Neural cell (in vitro differentiated cells): Measurements from ENCODE around the gene SLC16A1. TPM values are rescaled to one million over a fixed set of nuclear protein-coding genes. Genes with fewer than 3 reads are reported as not detected.
"Not testable (repeated sequence)": the region's sequence is repeated elsewhere in the genome, so short reads cannot be mapped to it uniquely, and the experiment has no call there.

ENCODE experiments used
- H2AFZ ChIP-seq: fragments of 200-600, 300-800 bp; sonication (generic), shearing (Covaris generic); 2 replicates; pipeline ENCODE4 v1.6.0; 2014; ENCODE audit warnings: low read depth, mild to moderate bottlenecking, antibody characterized with exemption, low read length, moderate library complexity
- H3F3A ChIP-seq: fragments of 200-600 bp; shearing (Covaris generic); 2 replicates; pipeline ENCODE4 v1.6.1; 2016; ENCODE audit warnings: mild to moderate bottlenecking, moderate library complexity, mixed read lengths, antibody characterized with exemption, low read length; ENCODE audit not compliant: insufficient read depth, poor library complexity, severe bottlenecking
- H3K27ac ChIP-seq: fragments of 200-600, 300-800 bp; sonication (generic), shearing (Covaris generic); 2 replicates; pipeline ENCODE4 v1.5.1; 2014; ENCODE audit warnings: mild to moderate bottlenecking, low read length, moderate library complexity
- H3K27me3 ChIP-seq: fragments of 300-800, 200-600 bp; sonication (generic), shearing (Covaris generic); 2 replicates; pipeline ENCODE4 v1.6.0; 2014; ENCODE audit warnings: mild to moderate bottlenecking, low read depth, low read length, moderate library complexity; ENCODE audit not compliant: insufficient read depth
- H3K36me3 ChIP-seq: fragments of 300-800, 200-600 bp; sonication (generic), shearing (Covaris generic); 2 replicates; pipeline ENCODE4 v1.5.1; 2014; ENCODE audit warnings: mild to moderate bottlenecking, antibody characterized with exemption, low read length, moderate library complexity; ENCODE audit not compliant: insufficient read depth
- H3K4me2 ChIP-seq: fragments of 300-800, 200-600 bp; sonication (generic), shearing (Covaris generic); 2 replicates; pipeline ENCODE4 v1.6.0; 2014; ENCODE audit warnings: mild to moderate bottlenecking, low read length
- H3K4me3 ChIP-seq: fragments of 300-800, 200-600 bp; sonication (generic), shearing (Covaris generic); 2 replicates; pipeline ENCODE4 v1.5.1; 2014; ENCODE audit warnings: mild to moderate bottlenecking, low read length, moderate library complexity
- H3K79me2 ChIP-seq: fragments of 200-600 bp; shearing (Covaris generic); replicated peaks from 2 replicates; pipeline ENCODE4 v1.6.0; 2014; ENCODE audit warnings: mild to moderate bottlenecking, low read length, moderate library complexity; ENCODE audit not compliant: insufficient read depth
- H3K9ac ChIP-seq: fragments of 300-800, 200-600 bp; sonication (generic), shearing (Covaris generic); 2 replicates; pipeline ENCODE4 v1.6.1; 2016; ENCODE audit warnings: mild to moderate bottlenecking, low read length, mixed read lengths
- H3K9me2 ChIP-seq: fragments of 200-600 bp; shearing (Covaris generic); 2 replicates; pipeline ENCODE4 v1.6.1; 2016; ENCODE audit warnings: mild to moderate bottlenecking, low read length, mixed read lengths; ENCODE audit not compliant: insufficient read depth
- H3K9me3 ChIP-seq: fragments of 200-600, 300-800 bp; sonication (generic), shearing (Covaris generic); 2 replicates; pipeline ENCODE4 v1.6.1; 2016; ENCODE audit warnings: mild to moderate bottlenecking, mixed run types, low read length, moderate library complexity, mixed read lengths
- H4K20me1 ChIP-seq: fragments of 200-600 bp; shearing (Covaris generic); 2 replicates; pipeline ENCODE4 v1.6.1; 2016; ENCODE audit warnings: mild to moderate bottlenecking, mixed run types; ENCODE audit not compliant: insufficient read depth
- CTCF ChIP-seq: fragments of 450-650 bp; IDR thresholded peaks from 2 replicates; pipeline ENCODE4 v1.5.1; 2014; ENCODE audit warnings: antibody characterized with exemption, mild to moderate bottlenecking, moderate library complexity; ENCODE audit not compliant: poor library complexity, severe bottlenecking
- EP300 ChIP-seq: fragments of 450-650 bp; conservative IDR thresholded peaks from 2 replicates; pipeline ENCODE4 v1.6.1; 2014; ENCODE audit warnings: antibody characterized with exemption, mild to moderate bottlenecking, moderate library complexity; ENCODE audit not compliant: poor library complexity, severe bottlenecking
- EZH2 ChIP-seq: fragments of 200-600, 300-800 bp; shearing (Covaris generic), sonication (generic); IDR thresholded peaks from 2 replicates; pipeline ENCODE4 v1.6.1; 2014; ENCODE audit warnings: antibody characterized with exemption, low read length, borderline replicate concordance, mild to moderate bottlenecking; ENCODE audit not compliant: insufficient read depth, poor library complexity, severe bottlenecking
- MXI1 ChIP-seq: fragments of 450-650 bp; conservative IDR thresholded peaks from 2 replicates; pipeline ENCODE4 v1.6.1; 2014; ENCODE audit warnings: antibody characterized with exemption, mild to moderate bottlenecking; ENCODE audit not compliant: poor library complexity, severe bottlenecking
- RAD21 ChIP-seq: fragments of 450-650 bp; conservative IDR thresholded peaks from 2 replicates; pipeline ENCODE4 v1.6.1; 2014; ENCODE audit warnings: antibody characterized with exemption, mild to moderate bottlenecking, moderate library complexity
- REST ChIP-seq: IDR thresholded peaks from 2 replicates; pipeline ENCODE4 v1.6.1; 2012; ENCODE audit warnings: borderline replicate concordance
- SMC3 ChIP-seq: fragments of 450-650 bp; conservative IDR thresholded peaks from 2 replicates; pipeline ENCODE4 v1.6.1; 2014; ENCODE audit warnings: antibody characterized with exemption, mild to moderate bottlenecking, moderate library complexity; ENCODE audit not compliant: poor library complexity
- TAF1 ChIP-seq: IDR thresholded peaks from 2 replicates; pipeline ENCODE4 v1.6.1; 2012; ENCODE audit warnings: low read depth
- polyA plus RNA-seq: library from polyadenylated mRNA; depleted of rRNA; stranded (reverse); fragments of >200 nt; gene quantifications from 2 replicates; pipeline ENCODE4 v1.2.3, GENCODE V29; 2014

The SLC16A1 gene
- polyA plus RNA-seq, 1 donor from 2014 or later: 18.6 TPM

- no peak overlapping the region for H3K27ac ChIP-seq
- no peaks in the 10 kb centered on the region for H3K36me3 ChIP-seq
- H3K4me3 ChIP-seq: no peak overlapping the region
These were observed 41.8 kb upstream of the SLC16A1 start for GRCh38 chr1:112997781-112998180.

GRCh38 chr1:112995890-112996289 is 39.9 kb upstream of the SLC16A1 start:
- no peak overlapping the region for H3K27ac ChIP-seq
- no peaks in the 10 kb centered on the region for H3K36me3 ChIP-seq
- H3K9ac ChIP-seq: no peak overlapping the region
- H4K20me1 ChIP-seq: no peaks in the 10 kb centered on the region
- H3K79me2 ChIP-seq: no peaks in the 10 kb centered on the region
- no peak overlapping the region for H3K4me3 ChIP-seq
- TF ChIP-seq TAF1 (no peak), SMC3 (no peak), MXI1 (no peak), CTCF (no peak), EP300 (no peak), REST (no peak), RAD21 (no peak)
- H3K27me3 ChIP-seq: no peaks in the 10 kb centered on the region
- no peaks in the 10 kb centered on the region for H3F3A ChIP-seq
- H3K9me3 ChIP-seq: no peaks in the 10 kb centered on the region
- no peaks in the 10 kb centered on the region for H3K9me2 ChIP-seq
- H2AFZ ChIP-seq: no peak overlapping the region
- H3K4me2 ChIP-seq: no peak overlapping the region

More at GRCh38 chr1:112997781-112998180, 41.8 kb upstream of the SLC16A1 start:
- Histone ChIP-seq H3K9me2 (no peaks in the 10 kb centered on the region), H3K79me2 (no peaks in the 10 kb centered on the region), H3K9ac (no peak overlapping the region), H4K20me1 (no peaks in the 10 kb centered on the region), H2AFZ (no peak overlapping the region), H3K4me2 (no peak overlapping the region), H3K27me3 (no peaks in the 10 kb centered on the region), H3F3A (no peaks in the 10 kb centered on the region), H3K9me3 (no peaks in the 10 kb centered on the region)
- TF ChIP-seq RAD21 (no peak), SMC3 (no peak), EP300 (no peak), EZH2 (no peak)

- H4K20me1 ChIP-seq, H3K9me2 ChIP-seq, H3K4me2 ChIP-seq, H3K27ac ChIP-seq, H3F3A ChIP-seq, H3K9ac ChIP-seq, H2AFZ ChIP-seq, H3K36me3 ChIP-seq, H3K27me3 ChIP-seq, H3K79me2 ChIP-seq, H3K4me3 ChIP-seq, H3K9me3 ChIP-seq: not testable (repeated sequence)
These were observed 39.0 kb upstream of the SLC16A1 start for GRCh38 chr1:112995021-112995420.
